Stimulated activated CD4-positive, alpha-beta T cell treated with anti-CD3 and anti-CD28 coated beads, Interleukin-15, amount 100 ng/mL, for 48 hours (primary cell): ENCODE data around the gene KRCC1.
"Not testable (repeated sequence)": the region's sequence is repeated elsewhere in the genome, so short reads cannot be mapped to it uniquely, and the experiment has no call there.

Experiments used
- DNase-seq, 2 donors: peaks; one replicate each; pipeline ENCODE4 v3.0.0-alpha.2; 2020; ENCODE audit warnings: low read depth in 2 of 2

The KRCC1 gene

GRCh38 chr2:88077080-88077479 is 21.5 kb upstream of the KRCC1 start:
- DNase-seq = no peak

GRCh38 chr2:88074854-88075292 is 19.3 kb upstream of the KRCC1 start:
- DNase-seq = no peak

GRCh38 chr2:88074150-88074549 is 18.6 kb upstream of the KRCC1 start:
- no peak for DNase-seq

- DNase-seq = no peak
Measured at GRCh38 chr2:88071365-88071764, 15.8 kb upstream of the KRCC1 start.

GRCh38 chr2:88070055-88070454 is 14.5 kb upstream of the KRCC1 start:
- no peak for DNase-seq

- DNase-seq = no peak
Measured at GRCh38 chr2:88069117-88069516, 13.5 kb upstream of the KRCC1 start.

- no peak for DNase-seq
Measured at GRCh38 chr2:88068044-88068443, 12.5 kb upstream of the KRCC1 start.

- DNase-seq = no peak
Measured at GRCh38 chr2:88067598-88067997, 12.0 kb upstream of the KRCC1 start, which contains the start of gene SMYD1. SMYD1 (plus strand) TSS chr2:88067825; CDS start chr2:88067865, 40 bp downstream.

- no peak for DNase-seq
Measured at GRCh38 chr2:88067189-88067588, 11.6 kb upstream of the KRCC1 start.

- DNase-seq = no peak
Measured at GRCh38 chr2:88066543-88066942, 11.0 kb upstream of the KRCC1 start.

GRCh38 chr2:88061295-88061694 is 5.7 kb upstream of the KRCC1 start:
- DNase-seq = no peak

- no peak for DNase-seq
Measured at GRCh38 chr2:88060907-88061275, 5.3 kb upstream of the KRCC1 start.

GRCh38 chr2:88059979-88060906 is 4.7 kb upstream of the KRCC1 start:
- DNase-seq = no peak

GRCh38 chr2:88058191-88058590 is 2.6 kb upstream of the KRCC1 start:
- no peak for DNase-seq

GRCh38 chr2:88057437-88057844 is 1.9 kb upstream of the KRCC1 start:
- DNase-seq = no peak

GRCh38 chr2:88054782-88055370 is 707 bp downstream of the KRCC1 start:
- DNase-seq = peak in 1 of 2 donors; percentile 10

GRCh38 chr2:88053934-88054781 is 1.4 kb downstream of the KRCC1 start:
- DNase-seq = no peak

GRCh38 chr2:88053296-88053695 is 2.3 kb downstream of the KRCC1 start:
- DNase-seq = no peak

- DNase-seq = no peak
Measured at GRCh38 chr2:88051792-88052191, 3.8 kb downstream of the KRCC1 start.

- DNase-seq = no peak
Measured at GRCh38 chr2:88049622-88050021, 6.0 kb downstream of the KRCC1 start.

- no peak for DNase-seq
Measured at GRCh38 chr2:88048541-88048940, 7.0 kb downstream of the KRCC1 start.

GRCh38 chr2:88045561-88045960 is 10.0 kb downstream of the KRCC1 start:
- DNase-seq = not testable (repeated sequence)
